Calu3 (cell line): Measurements from ENCODE around the gene TNPO1. TPM values are rescaled to one million over a fixed set of nuclear protein-coding genes. Genes with fewer than 3 reads are reported as not detected.

Experiments used
- BruUV-seq: library from RNA; stranded (reverse); fragments of 400-500 nt; replicated peaks from 2 replicates; lab custom pipeline; 2021; lab: Mats Ljungman, UMichigan
- CTCF ChIA-PET: fragments of 300-600 bp; sonication (Branson Sonifier 250); formaldehyde crosslinking; loops from one replicate; lab custom pipeline; 2022; ENCODE audit warnings: antibody characterized with exemption; lab: Charles Lee
- DNase-seq: peaks from one replicate; pipeline ENCODE4 v3.0.0; 2022
- H3K27ac Mint-ChIP-seq: one replicate; pipeline ENCODE4 v1.8.0; 2022; ENCODE audit warnings: mixed read lengths; ENCODE audit not compliant: unreplicated experiment
- H3K27me3 Mint-ChIP-seq: one replicate; pipeline ENCODE4 v1.8.0; 2022; ENCODE audit warnings: mixed read lengths; ENCODE audit not compliant: unreplicated experiment
- H3K36me3 Mint-ChIP-seq: one replicate; pipeline ENCODE4 v1.8.0; 2022; ENCODE audit warnings: mild to moderate bottlenecking, moderate library complexity, mixed read lengths; ENCODE audit not compliant: insufficient read depth, unreplicated experiment
- H3K4me1 Mint-ChIP-seq: one replicate; pipeline ENCODE4 v1.8.0; 2022; ENCODE audit warnings: mild to moderate bottlenecking, low read depth, mixed read lengths; ENCODE audit not compliant: unreplicated experiment
- H3K4me3 Mint-ChIP-seq: one replicate; pipeline ENCODE4 v1.8.0; 2022; ENCODE audit warnings: mild to moderate bottlenecking, low read depth, moderate library complexity, mixed read lengths; ENCODE audit not compliant: unreplicated experiment
- H3K9me3 Mint-ChIP-seq: one replicate; pipeline ENCODE4 v1.8.0; 2022; ENCODE audit warnings: low read depth, mixed read lengths; ENCODE audit not compliant: unreplicated experiment
- CTCF ChIP-seq: fragments of 200-600 bp; IDR thresholded peaks from one replicate; pipeline ENCODE4 v1.8.0; 2022; ENCODE audit warnings: antibody characterized with exemption; ENCODE audit not compliant: unreplicated experiment
- intact Hi-C: fragments of 100-400 bp; cut with micrococcal nuclease; formaldehyde crosslinking; loops from one replicate; pipeline ENCODE4 v1.10.0; 2022; ENCODE audit not compliant: unreplicated experiment
- total RNA-seq: library from RNA; stranded (reverse); gene quantifications from 2 replicates; pipeline ENCODE4 v1.2.3, GENCODE V29; 2022

The TNPO1 gene
- total RNA-seq, 1 experiment from 2014 or later, result 138 TPM

- CTCF ChIA-PET, result interaction anchor here (0.6 to 0.8 kb wide), 3 partner anchors 12 to 566 kb away, joined by 3 to 5 read pairs (median 3); no protein-coding TSS in a partner anchor
- no peak for TF ChIP-seq CTCF
- BruUV-seq, result TSS peak; percentile 33
- Mint-ChIP-seq H3K9me3 (no peaks in the 10 kb centered on the region), H3K27ac (peak overlapping the region; percentile 27), H3K36me3 (peaks cover 58% of the 10 kb centered on the region), H3K4me1 (peaks cover 30% of the 10 kb centered on the region), H3K4me3 (peak overlapping the region; percentile 100), H3K27me3 (no peaks in the 10 kb centered on the region)
- intact Hi-C loops, result no loop called here
- no peak for DNase-seq
Observed at GRCh38 chr5:72850113-72850512, 33.7 kb downstream of the TNPO1 start.

GRCh38 chr5:72852356-72852755 is 35.9 kb downstream of the TNPO1 start:
- H3K4me3 Mint-ChIP-seq, result no peak overlapping the region
- H3K36me3 Mint-ChIP-seq, result peaks cover 75% of the 10 kb centered on the region
- TF ChIP-seq CTCF, result no peak
- no peaks in the 10 kb centered on the region for H3K9me3 Mint-ChIP-seq
- H3K27ac Mint-ChIP-seq, result no peak overlapping the region
- no peaks in the 10 kb centered on the region for H3K27me3 Mint-ChIP-seq
- no TSS peak for BruUV-seq
- CTCF ChIA-PET, result no interaction called here
- DNase-seq, result no peak
- intact Hi-C loops, result no loop called here
- H3K4me1 Mint-ChIP-seq, result peaks cover 15% of the 10 kb centered on the region

- Mint-ChIP-seq H3K4me1 (peaks cover 25% of the 10 kb centered on the region), H3K4me3 (no peak overlapping the region), H3K27me3 (no peaks in the 10 kb centered on the region), H3K27ac (no peak overlapping the region), H3K36me3 (peaks cover 76% of the 10 kb centered on the region), H3K9me3 (no peaks in the 10 kb centered on the region)
- intact Hi-C loops, result no loop called here
- DNase-seq, result no peak
- no peak for TF ChIP-seq CTCF
- CTCF ChIA-PET, result no interaction called here
- no TSS peak for BruUV-seq
Observed at GRCh38 chr5:72854419-72854818, 38.0 kb downstream of the TNPO1 start.

- no peak for DNase-seq
- Mint-ChIP-seq H3K4me3 (no peak overlapping the region), H3K36me3 (peaks cover 66% of the 10 kb centered on the region), H3K27ac (no peak overlapping the region), H3K9me3 (no peaks in the 10 kb centered on the region), H3K27me3 (no peaks in the 10 kb centered on the region), H3K4me1 (peaks cover 25% of the 10 kb centered on the region)
- no peak for TF ChIP-seq CTCF
- intact Hi-C loops, result no loop called here
- BruUV-seq, result no TSS peak
- CTCF ChIA-PET, result interaction anchor here (0.7 kb wide), 1 partner anchor 135 kb away, joined by 4 read pairs; no protein-coding TSS in a partner anchor
Observed at GRCh38 chr5:72855821-72856220, 39.4 kb downstream of the TNPO1 start.
